Vagina (tissue), 2 donors: ENCODE data around the gene DSCAML1.

Source experiments
- POLR2A ChIP-seq, 2 donors: fragments of 450-650 bp; IDR thresholded peaks; one replicate each; pipeline ENCODE4 v1.6.1; 2017; ENCODE audit warnings: antibody characterized with exemption in 2 of 2, mild to moderate bottlenecking in 2 of 2, moderate library complexity in 2 of 2
- TF ChIP-seq, protein P1 (sequence below), 3 experiments: fragments of 450-650 bp in 2 of 3; fragments of 200-600 bp in 1 of 3; sonication (generic) in 1 of 3; IDR thresholded peaks; one replicate each; pipeline ENCODE4 v1.5.1; 2017 to 2019; ENCODE audit warnings: antibody characterized with exemption in 3 of 3, mild to moderate bottlenecking in 2 of 3, moderate library complexity in 2 of 3

DNA sequence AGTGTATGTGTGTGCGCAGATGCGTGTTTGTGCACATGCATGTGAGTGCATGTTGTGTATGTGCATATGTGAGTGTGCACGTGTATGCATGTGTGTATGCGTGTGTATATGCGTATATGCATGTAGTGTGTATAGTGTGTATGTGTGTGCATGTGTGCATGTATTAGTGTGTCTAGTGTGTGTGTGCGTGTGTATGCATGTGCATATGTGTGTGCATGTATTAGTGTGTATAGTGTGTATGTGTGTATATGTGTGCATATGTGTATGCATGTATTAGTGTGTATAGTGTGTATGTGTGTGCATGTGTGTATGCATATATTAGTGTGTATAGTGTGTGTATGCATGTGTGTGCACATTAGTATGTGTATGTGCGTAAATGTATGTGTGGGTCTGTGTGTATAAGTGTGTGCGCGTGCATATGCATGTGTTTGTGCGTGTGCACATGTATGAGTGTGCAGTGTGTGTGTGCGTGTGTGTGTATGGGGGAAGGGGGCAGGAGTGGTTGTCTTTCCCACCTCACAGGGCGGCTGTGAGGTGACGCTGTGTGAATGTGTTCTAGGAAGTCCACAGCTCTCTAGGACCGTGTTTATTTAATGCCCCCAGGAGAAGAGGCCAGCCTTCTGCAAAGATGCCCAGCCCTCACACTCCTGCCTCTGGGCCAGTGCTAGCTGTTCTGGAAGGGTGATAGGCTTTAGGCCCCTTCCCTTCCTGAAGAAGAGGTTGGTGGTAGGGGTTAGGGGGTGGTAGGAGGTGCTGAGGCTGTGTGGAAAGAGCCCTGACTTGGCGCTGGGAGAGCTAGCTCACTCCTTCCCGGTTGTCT, 354.8 kb downstream of the DSCAML1 start:
- TF ChIP-seq, protein P1, sequence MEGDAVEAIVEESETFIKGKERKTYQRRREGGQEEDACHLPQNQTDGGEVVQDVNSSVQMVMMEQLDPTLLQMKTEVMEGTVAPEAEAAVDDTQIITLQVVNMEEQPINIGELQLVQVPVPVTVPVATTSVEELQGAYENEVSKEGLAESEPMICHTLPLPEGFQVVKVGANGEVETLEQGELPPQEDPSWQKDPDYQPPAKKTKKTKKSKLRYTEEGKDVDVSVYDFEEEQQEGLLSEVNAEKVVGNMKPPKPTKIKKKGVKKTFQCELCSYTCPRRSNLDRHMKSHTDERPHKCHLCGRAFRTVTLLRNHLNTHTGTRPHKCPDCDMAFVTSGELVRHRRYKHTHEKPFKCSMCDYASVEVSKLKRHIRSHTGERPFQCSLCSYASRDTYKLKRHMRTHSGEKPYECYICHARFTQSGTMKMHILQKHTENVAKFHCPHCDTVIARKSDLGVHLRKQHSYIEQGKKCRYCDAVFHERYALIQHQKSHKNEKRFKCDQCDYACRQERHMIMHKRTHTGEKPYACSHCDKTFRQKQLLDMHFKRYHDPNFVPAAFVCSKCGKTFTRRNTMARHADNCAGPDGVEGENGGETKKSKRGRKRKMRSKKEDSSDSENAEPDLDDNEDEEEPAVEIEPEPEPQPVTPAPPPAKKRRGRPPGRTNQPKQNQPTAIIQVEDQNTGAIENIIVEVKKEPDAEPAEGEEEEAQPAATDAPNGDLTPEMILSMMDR (IDR thresholded peaks at IDR 0.05): no peak
- no peak for TF ChIP-seq POLR2A (IDR thresholded peaks at IDR 0.05)
